Activated CD8-positive, alpha-beta memory T cell treated with anti-CD3 and anti-CD28 coated beads, Interleukin-2, amount 50 U/mL, for 24 hours (primary cell): ENCODE results near the gene PPAN.
A peak's percentile ranks its signal among the peaks of the same experiment; 100 is the strongest.

Source experiments
- DNase-seq: peaks from one replicate; pipeline ENCODE4 v3.0.0-alpha.2; 2020; ENCODE audit errors: extremely low read depth

PPAN gene, protein sequence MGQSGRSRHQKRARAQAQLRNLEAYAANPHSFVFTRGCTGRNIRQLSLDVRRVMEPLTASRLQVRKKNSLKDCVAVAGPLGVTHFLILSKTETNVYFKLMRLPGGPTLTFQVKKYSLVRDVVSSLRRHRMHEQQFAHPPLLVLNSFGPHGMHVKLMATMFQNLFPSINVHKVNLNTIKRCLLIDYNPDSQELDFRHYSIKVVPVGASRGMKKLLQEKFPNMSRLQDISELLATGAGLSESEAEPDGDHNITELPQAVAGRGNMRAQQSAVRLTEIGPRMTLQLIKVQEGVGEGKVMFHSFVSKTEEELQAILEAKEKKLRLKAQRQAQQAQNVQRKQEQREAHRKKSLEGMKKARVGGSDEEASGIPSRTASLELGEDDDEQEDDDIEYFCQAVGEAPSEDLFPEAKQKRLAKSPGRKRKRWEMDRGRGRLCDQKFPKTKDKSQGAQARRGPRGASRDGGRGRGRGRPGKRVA

GRCh38 chr19:10106100-10106936 is at the start of gene PPAN:
Gene PPAN (plus strand): TSS chr19:10106362. CDS start chr19:10106395, 33 bp downstream.
- DNase-seq, result peak; percentile 93

DNA sequence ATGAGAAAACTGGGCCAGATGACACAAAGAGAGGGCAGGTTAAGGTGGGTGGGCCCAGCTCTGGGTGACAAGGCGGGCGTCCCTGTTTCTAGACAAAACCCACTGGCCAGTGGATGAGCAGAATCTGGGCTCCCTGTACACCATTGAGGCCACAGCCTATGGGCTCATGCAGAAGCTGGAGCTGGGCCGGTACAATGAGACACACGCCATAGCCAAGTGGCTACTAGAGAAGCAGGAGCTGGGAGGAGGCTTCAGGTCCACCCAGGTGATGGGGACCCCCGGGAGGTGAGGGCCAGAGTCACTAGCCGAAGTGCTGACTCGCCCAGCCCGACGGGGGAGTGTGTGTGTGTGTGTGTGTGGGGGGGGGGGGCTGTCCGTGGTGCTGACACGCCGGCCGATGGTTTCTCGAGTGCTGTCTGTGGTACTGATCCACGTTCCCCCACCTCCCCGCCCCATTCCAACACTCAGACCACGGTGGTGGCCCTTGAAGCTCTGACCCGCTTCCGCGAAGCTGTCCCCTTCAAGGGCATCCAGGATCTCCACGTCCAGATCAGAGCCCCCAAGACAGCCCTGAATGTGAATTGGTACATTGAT is 44.3 kb upstream of the PPAN start:
- no peak for DNase-seq

DNA sequence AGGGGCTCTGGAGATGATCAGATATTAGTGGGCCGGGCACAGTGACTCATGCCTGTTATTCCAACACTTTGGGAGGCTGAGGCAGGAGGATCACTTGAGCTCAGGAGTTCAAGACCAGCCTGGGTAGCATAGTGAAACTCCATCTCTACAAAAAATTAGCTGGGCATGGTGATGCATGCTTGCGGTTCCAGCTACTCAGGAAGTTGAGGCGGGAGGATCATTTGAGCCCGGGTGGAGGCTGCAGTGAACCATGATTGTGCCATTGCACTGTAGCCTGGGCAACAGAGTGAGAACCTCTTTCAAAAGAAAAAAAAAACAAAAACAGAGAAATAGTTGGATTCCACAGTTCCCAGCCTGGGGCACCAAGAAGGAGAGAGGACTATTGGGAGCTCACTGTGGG is 38.0 kb upstream of the PPAN start:
- no peak for DNase-seq

GRCh38 chr19:10069046-10069445 is 37.1 kb upstream of the PPAN start:
- no peak for DNase-seq

DNA sequence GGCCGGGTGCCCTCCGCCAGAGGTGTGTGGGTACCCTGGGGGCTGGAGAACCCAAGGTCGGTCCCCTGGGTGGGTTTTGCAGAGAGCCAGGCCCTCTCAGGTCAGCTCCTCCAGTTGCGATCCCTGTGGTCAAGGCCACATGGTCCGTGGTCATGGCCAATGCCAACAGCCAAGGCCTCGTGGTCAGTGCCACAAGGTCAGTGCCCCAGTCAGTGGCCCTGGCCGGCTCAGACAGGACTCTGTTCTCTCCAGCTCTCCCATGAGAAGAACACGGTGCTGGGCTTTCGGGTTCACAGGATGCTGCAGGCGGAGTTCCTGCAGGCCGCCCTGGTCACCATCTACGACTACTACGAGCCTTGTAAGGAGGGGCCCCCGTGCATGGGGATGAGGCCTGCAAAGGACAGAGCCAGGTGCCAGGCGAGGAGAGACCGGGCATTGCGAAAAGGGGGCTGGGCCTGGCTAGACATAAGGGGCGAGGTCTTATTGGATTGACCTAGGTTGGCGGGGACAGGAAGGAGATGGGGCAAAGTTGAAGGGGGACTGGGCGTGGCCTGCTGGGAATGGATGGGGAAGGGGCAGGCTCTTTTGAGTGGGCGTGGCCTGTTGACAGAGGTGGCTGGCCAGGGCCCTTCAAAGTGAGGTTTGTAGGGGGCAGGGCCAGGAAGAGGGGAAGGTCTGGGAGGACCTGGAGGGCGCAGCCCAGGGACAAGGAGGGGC is 35.3 kb upstream of the PPAN start:
- DNase-seq, result no peak

DNA sequence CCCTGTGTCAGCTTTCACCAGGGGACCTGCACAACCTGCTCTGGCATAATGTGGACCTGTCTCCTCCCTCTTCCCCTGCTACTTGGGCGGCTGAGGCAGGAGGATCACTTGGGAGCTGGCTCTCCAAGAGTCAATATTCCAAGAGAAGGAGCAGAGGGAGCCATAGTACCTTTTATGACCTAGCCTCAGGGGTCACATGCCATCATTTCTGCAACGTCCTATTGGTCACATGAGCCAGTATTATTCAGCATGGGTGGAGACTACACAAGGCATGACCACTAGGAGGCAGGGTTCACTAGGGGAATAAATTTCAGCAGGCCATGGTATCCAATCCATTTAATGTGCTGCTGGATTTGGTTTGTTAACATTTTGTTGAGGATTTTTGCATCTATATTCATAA is 32.0 kb upstream of the PPAN start:
- DNase-seq, result no peak

DNA sequence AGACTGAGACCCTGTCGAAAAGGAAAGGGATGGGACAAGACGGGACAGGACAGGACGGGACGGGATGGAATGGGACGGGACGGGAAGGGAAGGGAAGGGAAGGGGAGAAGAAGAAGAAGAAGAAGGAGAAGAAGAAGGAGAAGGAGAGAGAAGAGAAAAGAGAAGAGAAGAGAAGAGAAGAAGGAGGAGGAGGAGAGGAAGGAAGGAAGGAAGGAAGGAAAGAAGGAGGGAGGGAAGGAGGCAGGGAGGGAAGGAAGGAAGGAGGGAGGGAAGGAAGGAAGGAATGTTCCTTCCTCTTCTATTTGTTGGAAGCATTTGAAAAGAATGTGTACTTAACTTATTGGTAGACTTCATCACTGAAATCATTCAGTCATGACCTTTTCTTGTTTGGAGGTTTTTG is 29.6 kb upstream of the PPAN start:
- no peak for DNase-seq

DNA sequence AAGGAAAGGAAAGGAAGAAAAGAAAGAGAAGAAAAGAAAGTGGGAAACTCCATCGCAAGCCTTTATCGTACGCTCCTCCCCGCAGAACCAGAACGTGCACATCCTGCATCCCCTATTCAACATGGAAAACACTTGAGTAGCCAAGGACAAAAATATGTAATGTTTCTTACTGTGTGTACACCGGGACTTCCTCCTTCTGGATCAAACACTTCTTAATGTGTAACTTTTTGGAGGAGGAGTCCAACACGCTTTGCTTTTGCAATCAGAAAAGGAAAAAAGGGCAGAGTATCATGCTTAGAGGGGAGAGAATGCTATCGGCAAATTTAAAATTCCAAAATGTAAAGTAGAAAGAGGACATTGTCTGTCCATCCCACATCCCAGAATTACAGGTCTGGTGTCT is 27.8 kb upstream of the PPAN start:
- DNase-seq, result no peak

DNA sequence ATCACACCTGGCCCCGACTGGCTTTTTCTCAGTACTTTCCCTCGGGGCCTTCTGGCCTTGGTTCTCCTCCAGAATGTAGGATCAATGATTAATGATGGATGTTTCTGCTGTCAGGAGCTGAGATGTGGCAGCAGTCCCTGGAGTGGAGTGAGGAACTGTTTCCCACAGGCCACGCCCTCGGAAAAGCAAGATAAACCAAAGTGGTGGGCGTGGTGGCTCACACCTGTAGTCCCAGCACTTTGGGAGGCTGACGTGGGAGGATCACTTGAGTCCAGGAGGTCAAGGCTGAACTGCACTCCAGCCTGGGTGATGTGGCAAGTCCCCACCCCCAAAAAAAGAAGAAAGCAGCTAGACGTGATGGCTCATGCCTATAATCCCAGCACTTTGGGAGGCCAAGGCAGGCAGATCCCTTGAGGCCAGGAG is 27.1 kb upstream of the PPAN start:
- no peak for DNase-seq

DNA sequence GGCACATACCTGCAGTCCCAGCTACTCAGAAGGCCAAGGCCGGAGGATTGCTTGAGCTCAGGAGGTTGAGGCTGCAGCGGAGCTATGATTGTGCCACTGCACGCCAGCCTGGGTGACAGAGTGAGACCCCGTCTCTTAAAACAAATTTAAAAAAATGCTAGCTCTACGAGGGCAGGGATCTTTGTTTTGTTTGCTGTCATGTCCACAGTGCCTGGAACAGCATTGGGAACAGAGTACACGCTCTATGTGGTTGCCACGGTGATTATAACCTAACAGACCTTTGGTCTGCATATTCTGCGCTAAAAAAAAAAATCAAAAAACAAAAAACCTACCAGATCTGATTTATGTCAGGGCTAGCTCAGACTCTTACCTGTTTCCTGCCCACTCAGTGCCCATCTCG is 22.3 kb upstream of the PPAN start:
- DNase-seq, result no peak

DNA sequence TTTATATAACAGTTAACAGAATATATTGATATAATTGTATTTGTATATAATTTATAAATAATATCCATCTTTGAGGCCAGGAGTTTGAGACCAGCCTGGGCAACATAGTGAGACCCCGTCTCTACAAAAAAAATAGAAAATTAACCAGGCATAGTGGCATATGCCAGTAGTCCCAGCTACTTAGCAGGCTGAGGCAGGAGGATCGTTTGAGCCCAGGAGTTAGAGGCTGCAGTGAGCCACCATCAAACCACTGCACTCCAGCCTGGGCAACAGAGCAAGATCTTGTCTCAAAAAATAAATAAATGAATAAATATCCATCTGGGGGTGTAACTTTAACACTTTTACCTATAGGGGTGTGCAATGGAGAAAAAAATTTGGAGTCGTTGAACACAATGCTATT is 21.4 kb upstream of the PPAN start:
- no peak for DNase-seq

DNA sequence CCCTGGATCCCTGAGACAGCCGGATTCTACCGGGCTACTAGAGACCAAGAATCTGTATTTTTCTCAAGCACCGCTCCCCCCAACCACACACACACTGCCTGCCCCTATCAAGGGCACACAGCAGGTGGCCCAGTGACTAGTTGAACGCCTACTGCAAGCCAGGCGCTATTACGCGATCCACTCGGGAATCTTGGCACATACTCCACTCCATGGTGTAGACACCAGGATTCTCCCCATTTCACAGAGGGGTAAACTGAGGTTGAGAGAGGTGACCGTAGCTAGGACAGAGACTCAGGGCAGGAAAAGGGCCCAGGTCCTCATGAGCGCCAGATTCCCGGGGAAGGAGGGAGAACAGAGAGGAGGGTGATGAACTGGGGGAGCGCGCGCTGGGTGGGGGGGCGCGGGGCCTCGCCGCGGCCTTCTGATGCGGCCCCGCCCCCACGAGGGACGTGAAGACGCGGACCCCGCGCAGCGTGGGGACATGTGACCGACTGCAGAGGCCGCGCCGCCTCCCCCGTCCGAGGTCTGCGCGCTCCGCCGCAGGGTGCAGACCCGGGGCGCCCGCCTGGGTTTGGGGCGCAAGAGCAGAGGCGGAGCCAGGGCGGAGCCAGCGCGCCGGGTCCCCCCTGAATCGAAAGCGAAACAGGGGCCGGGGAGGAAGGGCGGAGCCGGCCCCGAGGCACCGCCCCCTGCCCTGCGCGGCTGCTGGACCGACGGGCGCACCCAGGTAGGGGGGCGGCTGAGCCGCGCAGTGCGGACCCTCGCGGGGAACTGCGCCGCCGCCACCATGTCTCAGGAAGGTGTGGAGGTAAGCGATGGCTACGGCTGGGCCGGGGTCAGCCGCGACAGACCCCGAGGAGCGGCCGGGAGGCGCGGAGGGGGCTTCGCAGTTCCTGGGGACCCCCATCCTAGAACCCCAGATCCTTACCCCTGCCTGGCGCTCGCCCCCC is 20.2 kb upstream of the PPAN start, which contains the start of gene SHFL:
Gene SHFL (plus strand): TSS at position 677 of the 950 bp plus-strand sequence. CDS start 111 bp downstream, at position 788.
- no peak for DNase-seq

- no peak for DNase-seq
Measured at GRCh38 chr19:10086591-10087192, 19.5 kb upstream of the PPAN start.

GRCh38 chr19:10087296-10088061 is 18.7 kb upstream of the PPAN start:
- DNase-seq, result no peak

GRCh38 chr19:10088949-10089554 is 17.1 kb upstream of the PPAN start:
- no peak for DNase-seq

DNA sequence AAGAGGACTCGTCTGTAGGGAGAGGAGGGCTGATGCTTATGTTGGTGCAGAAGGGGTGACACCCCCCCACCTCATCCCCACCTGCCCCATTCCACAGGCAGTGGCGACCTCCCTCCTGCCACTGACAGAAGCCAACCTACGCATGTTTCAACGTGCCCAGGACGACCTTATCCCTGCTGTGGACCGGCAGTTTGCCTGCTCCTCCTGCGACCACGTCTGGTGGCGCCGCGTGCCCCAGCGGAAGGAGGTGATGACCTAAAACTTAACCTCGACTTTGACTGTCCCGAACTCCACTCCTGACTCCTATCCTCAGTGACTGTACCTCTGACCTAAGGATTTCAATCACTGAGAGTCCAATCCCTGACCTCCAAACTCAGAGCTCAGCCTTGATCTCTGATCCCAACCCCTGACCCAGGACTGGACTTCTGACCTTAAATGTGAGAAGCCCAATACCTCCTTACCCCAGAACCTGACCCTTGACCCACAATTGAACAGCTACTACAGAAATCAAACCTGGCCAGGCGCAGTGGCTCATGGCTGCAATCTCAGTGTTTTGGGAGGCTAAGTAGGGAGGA is 16.3 kb upstream of the PPAN start:
- no peak for DNase-seq

DNA sequence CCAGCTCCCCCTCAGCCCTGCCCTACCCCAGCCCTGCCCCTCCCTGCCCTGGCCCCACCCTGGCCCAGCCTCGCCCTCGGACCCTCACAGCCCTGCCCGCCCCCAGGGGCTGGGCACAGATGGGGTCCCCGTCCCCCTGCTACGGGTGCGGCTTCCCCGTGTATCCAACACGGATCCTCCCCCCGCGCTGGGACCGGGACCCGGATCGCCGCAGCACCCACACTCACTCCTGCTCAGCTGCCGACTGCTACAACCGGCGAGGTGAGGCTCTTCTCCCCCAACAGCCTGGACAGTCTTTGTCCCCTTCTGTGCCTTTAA is 14.8 kb upstream of the PPAN start:
- no peak for DNase-seq

- no peak for DNase-seq
Measured at GRCh38 chr19:10091895-10092641, 14.1 kb upstream of the PPAN start.
